Mesothelial cell of epicardium (in vitro differentiated cells): ENCODE measurements around the gene NTF4. TPM values are rescaled to one million over a fixed set of nuclear protein-coding genes. Genes with fewer than 3 reads are reported as not detected.

Experiments used
- DNase-seq, 2 experiments: peaks; one replicate each; pipeline ENCODE4 v3.0.0; 2021; ENCODE audit warnings: low spot score in 2 of 2; ENCODE audit not compliant: unreplicated experiment in 2 of 2
- H3K27ac Mint-ChIP-seq: 2 replicates; pipeline ENCODE4 v1.8.0; 2021; ENCODE audit warnings: mixed read lengths
- H3K27me3 Mint-ChIP-seq: 2 replicates; pipeline ENCODE4 v1.8.0; 2021; ENCODE audit warnings: low read depth, mixed read lengths
- H3K36me3 Mint-ChIP-seq: 2 replicates; pipeline ENCODE4 v1.8.0; 2021; ENCODE audit warnings: mixed read lengths
- H3K4me1 Mint-ChIP-seq: 2 replicates; pipeline ENCODE4 v1.8.0; 2021; ENCODE audit warnings: mixed read lengths
- H3K4me3 Mint-ChIP-seq: 2 replicates; pipeline ENCODE4 v1.8.0; 2021; ENCODE audit warnings: mild to moderate bottlenecking, moderate library complexity, mixed read lengths
- H3K9me3 Mint-ChIP-seq: 2 replicates; pipeline ENCODE4 v1.8.0; 2021; ENCODE audit warnings: mixed read lengths
- CTCF ChIP-seq: fragments of 200-600 bp; sonication (generic); IDR thresholded peaks from one replicate; pipeline ENCODE4 v1.5.0; 2021; ENCODE audit warnings: antibody characterized with exemption; ENCODE audit not compliant: unreplicated experiment
- total RNA-seq: library from RNA; stranded (reverse); gene quantifications from 3 replicates; pipeline ENCODE4 v1.2.1, GENCODE V29; 2021

Gene NTF4
- total RNA-seq, 1 donor from 2014 or later: 48.5 TPM

- Mint-ChIP-seq H3K27me3 (no peaks in the 10 kb centered on the region), H3K27ac (no peak overlapping the region), H3K4me3 (no peak overlapping the region), H3K36me3 (peaks cover 28% of the 10 kb centered on the region), H3K9me3 (no peaks in the 10 kb centered on the region), H3K4me1 (no peaks in the 10 kb centered on the region)
- TF ChIP-seq CTCF: no peak
- DNase-seq: no peak
Observed at GRCh38 chr19:49011194-49011593, 53.4 kb downstream of the NTF4 start.

Other genes starting within 250 kb of the NTF4 start
- gene HSD17B14, start 228.3 kb downstream of the NTF4 start, total RNA-seq: 22.9 to 29.6 TPM (median 27.1 TPM) in 3 replicates
- 25.7 to 28.6 TPM (median 26.9 TPM) in 3 replicates for gene PLEKHA4, start 196.2 kb downstream of the NTF4 start, total RNA-seq
- 158 to 170 TPM (median 158 TPM) in 3 replicates for gene PPP1R15A, start 192.4 kb downstream of the NTF4 start, total RNA-seq
- gene TULP2, start 166.1 kb downstream of the NTF4 start, total RNA-seq: 0.38 to 1.4 TPM (median 0.84 TPM) in 3 replicates
- 152 to 159 TPM (median 159 TPM) in 3 replicates for gene NUCB1, start 164.5 kb downstream of the NTF4 start, total RNA-seq
- 2.3 to 3.5 TPM (median 3.2 TPM) in 3 replicates for gene DHDH, start 131.1 kb downstream of the NTF4 start, total RNA-seq
- 119 to 129 TPM (median 119 TPM) in 3 replicates for gene BAX, start 109.9 kb downstream of the NTF4 start, total RNA-seq
- gene FTL, start 99.5 kb downstream of the NTF4 start, total RNA-seq: 1,022 to 1,078 TPM (median 1,064 TPM) in 3 replicates
- 53.6 to 60.5 TPM (median 58.8 TPM) in 3 replicates for gene GYS1, start 71.5 kb downstream of the NTF4 start, total RNA-seq
- gene RUVBL2, start 70.9 kb downstream of the NTF4 start, total RNA-seq: 62.2 to 67.5 TPM (median 64.2 TPM) in 3 replicates
- not detected in 3 replicates for gene LHB, start 47.7 kb downstream of the NTF4 start, total RNA-seq
- gene CGB3, start 40.5 kb downstream of the NTF4 start, total RNA-seq: not detected in 3 replicates
- 0.71 to 4.7 TPM (median 1.2 TPM) in 3 replicates for gene CGB2, start 32.9 kb downstream of the NTF4 start, total RNA-seq
- gene CGB1, start 27.9 kb downstream of the NTF4 start, total RNA-seq: 2.2 TPM in 1 of 3 replicates, not detected in the others
- 3.7 to 5.7 TPM (median 5.7 TPM) in 3 replicates for gene CGB5, start 21.0 kb downstream of the NTF4 start, total RNA-seq
- 0.29 to 0.31 TPM in 2 of 3 replicates, not detected in the other for gene CGB8, start 15.7 kb downstream of the NTF4 start, total RNA-seq
- gene CGB7, start 7.1 kb downstream of the NTF4 start, total RNA-seq: 23.1 to 26.5 TPM (median 25.5 TPM) in 3 replicates
- gene KCNA7, start 7.9 kb upstream of the NTF4 start, total RNA-seq: 0.07 TPM in 1 of 3 replicates, not detected in the others
- gene SNRNP70, start 20.6 kb upstream of the NTF4 start, total RNA-seq: 393 to 413 TPM (median 403 TPM) in 3 replicates
- gene LIN7B, start 49.6 kb upstream of the NTF4 start, total RNA-seq: 9.6 to 12.8 TPM (median 9.8 TPM) in 3 replicates
- 0.94 to 1.6 TPM (median 0.97 TPM) in 3 replicates for gene C19orf73, start 54.3 kb upstream of the NTF4 start, total RNA-seq
- 9.9 to 11.9 TPM (median 11.6 TPM) in 3 replicates for gene PPFIA3, start 54.7 kb upstream of the NTF4 start, total RNA-seq
- gene HRC, start 90.6 kb upstream of the NTF4 start, total RNA-seq: 13.6 to 17.6 TPM (median 14.7 TPM) in 3 replicates
- 45.9 to 58.5 TPM (median 53.5 TPM) in 3 replicates for gene TRPM4, start 93.0 kb upstream of the NTF4 start, total RNA-seq